Breast epithelium (tissue), 4 donors: ENCODE data around the gene MICOS13. TPM values are rescaled to one million over a fixed set of nuclear protein-coding genes. Genes with fewer than 3 reads are reported as not detected.

Experiments
- DNase-seq, 2 donors: peaks; one replicate each; pipeline ENCODE4 v3.0.0-alpha.2; 2019; ENCODE audit warnings: low spot score in 2 of 2
- H3K27ac ChIP-seq, 2 donors: fragments of 200-600 bp; sonication (generic) in 1 of 2; one replicate each; pipeline ENCODE4 v1.5.1; 2016 to 2019; ENCODE audit warnings: mild to moderate bottlenecking in 1 of 2
- H3K27me3 ChIP-seq, 2 donors: fragments of 200-600 bp; sonication (generic) in 1 of 2; one replicate each; pipeline versions ENCODE4 v1.5.1 to v1.6.0; 2017 to 2019; ENCODE audit warnings: control low read depth in 1 of 2, mild to moderate bottlenecking in 1 of 2
- H3K36me3 ChIP-seq: fragments of 200-600 bp; one replicate; pipeline ENCODE4 v1.5.1; 2019
- H3K4me1 ChIP-seq, 2 donors: fragments of 200-600 bp; sonication (generic); one replicate each; pipeline ENCODE4 v1.5.1; 2016 to 2019; ENCODE audit warnings: control low read depth in 1 of 2
- H3K4me3 ChIP-seq, 3 donors: fragments of 200-600 bp; sonication (generic); 1 replicate in 2 of 3; 2 replicates in 1 of 3; pipeline ENCODE4 v1.5.1; 2016 to 2019; ENCODE audit warnings: mild to moderate bottlenecking in 3 of 3, moderate library complexity in 2 of 3
- H3K9me3 ChIP-seq, 2 donors: fragments of 200-600 bp; sonication (generic) in 1 of 2; one replicate each; pipeline ENCODE4 v1.5.1; 2016 to 2019; ENCODE audit warnings: control low read depth in 1 of 2
- POLR2A ChIP-seq: fragments of 450-650 bp; IDR thresholded peaks from one replicate; pipeline ENCODE4 v1.6.1; 2016; ENCODE audit warnings: antibody characterized with exemption, mild to moderate bottlenecking, moderate library complexity
- POLR2AphosphoS5 ChIP-seq, 3 donors: sonication (generic); formaldehyde crosslinking; IDR thresholded peaks; one replicate each; pipeline ENCODE4 v1.6.1; 2017; ENCODE audit warnings: antibody characterized with exemption in 3 of 3
- intact Hi-C: fragments of 100-400 bp; cut with DNase I; formaldehyde crosslinking; loops from one replicate; pipeline ENCODE4 v1.15.1; 2023; ENCODE audit warnings: low total_unique reads
- total RNA-seq, 3 donors: library from RNA; depleted of rRNA; stranded (reverse); fragments of >200 nt; gene quantifications; one replicate each; pipeline ENCODE4 v1.1.0, GENCODE V29; 2016
- TF ChIP-seq, protein P1 (sequence below), 3 donors: fragments of 450-650 bp; IDR thresholded peaks; one replicate each; pipeline ENCODE4 v1.5.1; 2016 to 2017; ENCODE audit warnings: antibody characterized with exemption in 3 of 3, mild to moderate bottlenecking in 3 of 3, moderate library complexity in 3 of 3

Gene MICOS13
- total RNA-seq, 3 donors from 2014 or later: 29.4 to 49.5 (median 44.3) TPM

GRCh38 chr19:5694167-5694955 lies 14.0 kb upstream of the MICOS13 start:
- no peak for TF ChIP-seq POLR2AphosphoS5 (IDR thresholded peaks at IDR 0.05)
- TF ChIP-seq POLR2A: no peak
- TF ChIP-seq, protein P1, sequence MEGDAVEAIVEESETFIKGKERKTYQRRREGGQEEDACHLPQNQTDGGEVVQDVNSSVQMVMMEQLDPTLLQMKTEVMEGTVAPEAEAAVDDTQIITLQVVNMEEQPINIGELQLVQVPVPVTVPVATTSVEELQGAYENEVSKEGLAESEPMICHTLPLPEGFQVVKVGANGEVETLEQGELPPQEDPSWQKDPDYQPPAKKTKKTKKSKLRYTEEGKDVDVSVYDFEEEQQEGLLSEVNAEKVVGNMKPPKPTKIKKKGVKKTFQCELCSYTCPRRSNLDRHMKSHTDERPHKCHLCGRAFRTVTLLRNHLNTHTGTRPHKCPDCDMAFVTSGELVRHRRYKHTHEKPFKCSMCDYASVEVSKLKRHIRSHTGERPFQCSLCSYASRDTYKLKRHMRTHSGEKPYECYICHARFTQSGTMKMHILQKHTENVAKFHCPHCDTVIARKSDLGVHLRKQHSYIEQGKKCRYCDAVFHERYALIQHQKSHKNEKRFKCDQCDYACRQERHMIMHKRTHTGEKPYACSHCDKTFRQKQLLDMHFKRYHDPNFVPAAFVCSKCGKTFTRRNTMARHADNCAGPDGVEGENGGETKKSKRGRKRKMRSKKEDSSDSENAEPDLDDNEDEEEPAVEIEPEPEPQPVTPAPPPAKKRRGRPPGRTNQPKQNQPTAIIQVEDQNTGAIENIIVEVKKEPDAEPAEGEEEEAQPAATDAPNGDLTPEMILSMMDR (IDR thresholded peaks at IDR 0.05): no peak
- Histone ChIP-seq H3K4me1 (peaks cover 7 to 8% of the 10 kb centered on the region in 2 donors), H3K9me3 (no peaks in the 10 kb centered on the region), H3K36me3 (peaks cover 10% of the 10 kb centered on the region), H3K27ac (no peak overlapping the region), H3K4me3 (no peak overlapping the region), H3K27me3 (no peaks in the 10 kb centered on the region)
- DNase-seq: no peak
- intact Hi-C loops: loop anchor here (10.0 kb wide), 1 partner anchor 1050 kb away; no protein-coding TSS in a partner anchor

GRCh38 chr19:5693195-5694166 lies 13.2 kb upstream of the MICOS13 start:
- H3K9me3 ChIP-seq: no peaks in the 10 kb centered on the region
- TF ChIP-seq, protein P1 (IDR thresholded peaks at IDR 0.05): no peak
- TF ChIP-seq POLR2AphosphoS5 (IDR thresholded peaks at IDR 0.05): no peak
- TF ChIP-seq POLR2A: no peak
- H3K4me3 ChIP-seq: no peak overlapping the region
- DNase-seq: no peak
- H3K27ac ChIP-seq: peak overlapping the region; percentile 50 to 97
- no peaks in the 10 kb centered on the region for H3K27me3 ChIP-seq
- intact Hi-C loops: loop anchor here (10.0 kb wide), 1 partner anchor 1051 kb away; no protein-coding TSS in a partner anchor
- peaks cover 7 to 8% of the 10 kb centered on the region in 2 donors for H3K4me1 ChIP-seq
- H3K36me3 ChIP-seq: peaks cover 10% of the 10 kb centered on the region

- no peak for DNase-seq
- intact Hi-C loops: loop anchor here (10.0 kb wide), 1 partner anchor 1052 kb away; no protein-coding TSS in a partner anchor
- peak overlapping the region in 1 of 3 donors; percentile 99 for H3K4me3 ChIP-seq
- peak overlapping the region; percentile 50 to 97 for H3K27ac ChIP-seq
- H3K4me1 ChIP-seq: peaks cover 7 to 8% of the 10 kb centered on the region in 2 donors
- no peaks in the 10 kb centered on the region for H3K9me3 ChIP-seq
- TF ChIP-seq POLR2AphosphoS5 (IDR thresholded peaks at IDR 0.05): no peak
- TF ChIP-seq, protein P1 (IDR thresholded peaks at IDR 0.05): no peak
- no peak for TF ChIP-seq POLR2A
- H3K36me3 ChIP-seq: peaks cover 10% of the 10 kb centered on the region
- H3K27me3 ChIP-seq: no peaks in the 10 kb centered on the region
These were observed 12.4 kb upstream of the MICOS13 start for GRCh38 chr19:5692723-5693194.

DNA sequence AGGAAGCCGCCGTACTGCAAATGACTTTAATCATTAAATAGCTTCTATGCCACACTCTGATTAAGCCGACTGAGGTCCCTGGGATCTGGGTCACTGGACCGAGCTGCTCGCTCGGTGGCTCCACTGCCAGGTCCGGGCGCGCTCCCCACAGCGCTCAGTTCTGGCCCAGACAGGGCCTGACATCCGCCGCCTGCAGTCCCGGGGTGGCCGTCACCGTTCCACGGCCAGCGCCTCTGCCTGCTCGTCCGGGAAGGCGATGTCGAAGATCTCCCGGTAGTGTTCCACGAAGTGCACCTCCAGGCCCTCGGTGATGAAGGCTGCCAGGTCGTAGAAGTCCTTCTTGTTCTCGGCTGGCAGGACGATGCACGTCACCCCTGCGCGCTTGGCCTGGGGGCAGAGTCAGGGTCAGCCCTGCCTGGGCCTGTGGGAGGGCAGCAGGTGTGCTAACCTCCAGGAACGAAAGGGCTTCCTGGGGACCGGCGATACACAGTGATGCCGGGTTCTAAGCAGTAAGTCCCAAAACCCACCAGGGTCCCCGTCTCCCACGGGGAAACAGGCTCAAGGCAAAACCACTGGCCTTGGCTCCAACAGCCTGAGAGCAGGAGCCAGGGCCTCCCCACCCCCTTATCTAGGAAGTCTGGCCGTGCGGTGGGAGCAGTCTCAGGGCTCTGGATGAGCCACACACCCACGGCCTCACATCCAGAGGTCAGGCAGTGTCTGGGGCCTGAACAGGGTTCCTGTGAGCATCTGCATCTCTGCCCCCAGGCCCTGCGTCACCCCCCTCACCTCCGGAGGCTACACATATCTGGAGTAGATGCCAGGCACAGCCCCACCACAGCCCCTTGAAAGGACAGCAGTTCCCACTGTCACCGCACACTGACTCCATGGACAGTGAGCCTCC lies 11.8 kb upstream of the MICOS13 start:
- Histone ChIP-seq H3K4me3 (peak overlapping the region; percentile 81 to 99 (median 85)), H3K9me3 (no peaks in the 10 kb centered on the region), H3K36me3 (peaks cover 10% of the 10 kb centered on the region), H3K27ac (peak overlapping the region; percentile 97), H3K27me3 (no peaks in the 10 kb centered on the region), H3K4me1 (peaks cover 7 to 8% of the 10 kb centered on the region in 2 donors)
- intact Hi-C loops: loop anchor here (10.0 kb wide), 1 partner anchor 1053 kb away; no protein-coding TSS in a partner anchor
- TF ChIP-seq POLR2AphosphoS5 (IDR thresholded peaks at IDR 0.05) (no peak), POLR2A (no peak)
- TF ChIP-seq, protein P1 (IDR thresholded peaks at IDR 0.05): no peak
- DNase-seq: no peak
